GM12878 (cell line): ENCODE measurements around the gene ZKSCAN7.

ENCODE experiments used
- BRCA1 ChIP-seq: IDR thresholded peaks from 2 replicates; pipeline ENCODE4 v1.6.1; 2011; ENCODE audit warnings: low read depth, low read length, improper control_type of control experiment
- FOS ChIP-seq: IDR thresholded peaks from 3 replicates; pipeline ENCODE4 v1.6.1; 2011; ENCODE audit warnings: borderline replicate concordance; ENCODE audit not compliant: insufficient read length; ENCODE audit errors: extremely low read depth
- GABPA ChIP-seq: IDR thresholded peaks from 2 replicates; pipeline ENCODE4 v1.6.1; 2014; ENCODE audit warnings: antibody characterized with exemption, low read depth, mild to moderate bottlenecking, inconsistent platforms
- NR2C2 ChIP-seq: IDR thresholded peaks from 2 replicates; pipeline ENCODE4 v1.6.1; 2011; ENCODE audit warnings: borderline replicate concordance, low read depth; ENCODE audit not compliant: control insufficient read depth, insufficient read length
- POLR2A ChIP-seq: IDR thresholded peaks from 2 replicates; pipeline ENCODE4 v1.6.1; 2011; ENCODE audit warnings: low read depth, mild to moderate bottlenecking, low read length
- SP1 ChIP-seq: IDR thresholded peaks from one replicate; pipeline ENCODE4 v1.6.1; 2011; ENCODE audit warnings: low read depth, low read length
- TF ChIP-seq, protein P1 (sequence below), 3 experiments: IDR thresholded peaks in 2 of 3; conservative IDR thresholded peaks in 1 of 3; 2 replicates each; pipeline ENCODE4 v1.5.1; 2011; ENCODE audit warnings: low read depth in 3 of 3, low read length in 3 of 3, mild to moderate bottlenecking in 3 of 3, control low read depth in 2 of 3, moderate library complexity in 2 of 3, inconsistent platforms in 1 of 3, mixed read lengths in 1 of 3; ENCODE audit not compliant: control insufficient read depth in 2 of 3, insufficient read depth in 1 of 3; ENCODE audit errors: extremely low read depth in 1 of 3
- TF ChIP-seq, protein P2 (sequence below): IDR thresholded peaks from 2 replicates; pipeline ENCODE4 v1.6.1; 2012; ENCODE audit warnings: mild to moderate bottlenecking, low read depth, low read length
- TF ChIP-seq, protein P3 (sequence below): fragments of 450-650 bp; conservative IDR thresholded peaks from 2 replicates; pipeline ENCODE4 v1.6.1; 2017; ENCODE audit warnings: mild to moderate bottlenecking, moderate library complexity

DNA sequence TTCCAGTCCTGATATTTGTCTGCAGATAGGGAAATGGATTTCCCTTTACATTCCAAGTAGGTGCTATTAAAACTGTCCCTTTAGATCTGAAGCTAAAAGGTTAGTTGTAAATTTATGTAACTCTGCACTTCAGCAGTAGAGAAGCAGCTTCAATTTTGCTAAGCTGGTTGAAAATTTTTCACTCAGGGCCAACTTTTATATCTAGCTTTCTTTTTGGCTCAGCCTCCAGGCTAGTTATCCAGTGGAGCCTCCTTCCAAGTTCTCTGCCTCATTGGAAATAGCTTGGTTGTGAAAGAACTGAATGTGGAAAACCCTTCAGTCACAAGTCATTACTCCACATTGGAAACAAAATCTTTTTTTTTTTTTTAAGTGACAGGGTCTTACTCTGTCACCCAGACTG lies 21.6 kb downstream of the ZKSCAN7 start:
- no peak for TF ChIP-seq POLR2A
- no peak for TF ChIP-seq BRCA1
- no peak for TF ChIP-seq FOS
- TF ChIP-seq, protein P1, sequence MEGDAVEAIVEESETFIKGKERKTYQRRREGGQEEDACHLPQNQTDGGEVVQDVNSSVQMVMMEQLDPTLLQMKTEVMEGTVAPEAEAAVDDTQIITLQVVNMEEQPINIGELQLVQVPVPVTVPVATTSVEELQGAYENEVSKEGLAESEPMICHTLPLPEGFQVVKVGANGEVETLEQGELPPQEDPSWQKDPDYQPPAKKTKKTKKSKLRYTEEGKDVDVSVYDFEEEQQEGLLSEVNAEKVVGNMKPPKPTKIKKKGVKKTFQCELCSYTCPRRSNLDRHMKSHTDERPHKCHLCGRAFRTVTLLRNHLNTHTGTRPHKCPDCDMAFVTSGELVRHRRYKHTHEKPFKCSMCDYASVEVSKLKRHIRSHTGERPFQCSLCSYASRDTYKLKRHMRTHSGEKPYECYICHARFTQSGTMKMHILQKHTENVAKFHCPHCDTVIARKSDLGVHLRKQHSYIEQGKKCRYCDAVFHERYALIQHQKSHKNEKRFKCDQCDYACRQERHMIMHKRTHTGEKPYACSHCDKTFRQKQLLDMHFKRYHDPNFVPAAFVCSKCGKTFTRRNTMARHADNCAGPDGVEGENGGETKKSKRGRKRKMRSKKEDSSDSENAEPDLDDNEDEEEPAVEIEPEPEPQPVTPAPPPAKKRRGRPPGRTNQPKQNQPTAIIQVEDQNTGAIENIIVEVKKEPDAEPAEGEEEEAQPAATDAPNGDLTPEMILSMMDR (IDR thresholded peaks at IDR 0.05 in 2 of 3, conservative IDR thresholded peaks at IDR 0.05 in 1 of 3; ENCODE audit: control insufficient read depth in 2 of 3, extremely low read depth in 1 of 3, insufficient read depth in 1 of 3, low read depth in 3 of 3, low read length in 3 of 3): no peak
- no peak for TF ChIP-seq SP1
- TF ChIP-seq NR2C2: no peak
- TF ChIP-seq GABPA: no peak
- TF ChIP-seq, protein P2, sequence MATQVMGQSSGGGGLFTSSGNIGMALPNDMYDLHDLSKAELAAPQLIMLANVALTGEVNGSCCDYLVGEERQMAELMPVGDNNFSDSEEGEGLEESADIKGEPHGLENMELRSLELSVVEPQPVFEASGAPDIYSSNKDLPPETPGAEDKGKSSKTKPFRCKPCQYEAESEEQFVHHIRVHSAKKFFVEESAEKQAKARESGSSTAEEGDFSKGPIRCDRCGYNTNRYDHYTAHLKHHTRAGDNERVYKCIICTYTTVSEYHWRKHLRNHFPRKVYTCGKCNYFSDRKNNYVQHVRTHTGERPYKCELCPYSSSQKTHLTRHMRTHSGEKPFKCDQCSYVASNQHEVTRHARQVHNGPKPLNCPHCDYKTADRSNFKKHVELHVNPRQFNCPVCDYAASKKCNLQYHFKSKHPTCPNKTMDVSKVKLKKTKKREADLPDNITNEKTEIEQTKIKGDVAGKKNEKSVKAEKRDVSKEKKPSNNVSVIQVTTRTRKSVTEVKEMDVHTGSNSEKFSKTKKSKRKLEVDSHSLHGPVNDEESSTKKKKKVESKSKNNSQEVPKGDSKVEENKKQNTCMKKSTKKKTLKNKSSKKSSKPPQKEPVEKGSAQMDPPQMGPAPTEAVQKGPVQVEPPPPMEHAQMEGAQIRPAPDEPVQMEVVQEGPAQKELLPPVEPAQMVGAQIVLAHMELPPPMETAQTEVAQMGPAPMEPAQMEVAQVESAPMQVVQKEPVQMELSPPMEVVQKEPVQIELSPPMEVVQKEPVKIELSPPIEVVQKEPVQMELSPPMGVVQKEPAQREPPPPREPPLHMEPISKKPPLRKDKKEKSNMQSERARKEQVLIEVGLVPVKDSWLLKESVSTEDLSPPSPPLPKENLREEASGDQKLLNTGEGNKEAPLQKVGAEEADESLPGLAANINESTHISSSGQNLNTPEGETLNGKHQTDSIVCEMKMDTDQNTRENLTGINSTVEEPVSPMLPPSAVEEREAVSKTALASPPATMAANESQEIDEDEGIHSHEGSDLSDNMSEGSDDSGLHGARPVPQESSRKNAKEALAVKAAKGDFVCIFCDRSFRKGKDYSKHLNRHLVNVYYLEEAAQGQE: no peak
- TF ChIP-seq, protein P3, sequence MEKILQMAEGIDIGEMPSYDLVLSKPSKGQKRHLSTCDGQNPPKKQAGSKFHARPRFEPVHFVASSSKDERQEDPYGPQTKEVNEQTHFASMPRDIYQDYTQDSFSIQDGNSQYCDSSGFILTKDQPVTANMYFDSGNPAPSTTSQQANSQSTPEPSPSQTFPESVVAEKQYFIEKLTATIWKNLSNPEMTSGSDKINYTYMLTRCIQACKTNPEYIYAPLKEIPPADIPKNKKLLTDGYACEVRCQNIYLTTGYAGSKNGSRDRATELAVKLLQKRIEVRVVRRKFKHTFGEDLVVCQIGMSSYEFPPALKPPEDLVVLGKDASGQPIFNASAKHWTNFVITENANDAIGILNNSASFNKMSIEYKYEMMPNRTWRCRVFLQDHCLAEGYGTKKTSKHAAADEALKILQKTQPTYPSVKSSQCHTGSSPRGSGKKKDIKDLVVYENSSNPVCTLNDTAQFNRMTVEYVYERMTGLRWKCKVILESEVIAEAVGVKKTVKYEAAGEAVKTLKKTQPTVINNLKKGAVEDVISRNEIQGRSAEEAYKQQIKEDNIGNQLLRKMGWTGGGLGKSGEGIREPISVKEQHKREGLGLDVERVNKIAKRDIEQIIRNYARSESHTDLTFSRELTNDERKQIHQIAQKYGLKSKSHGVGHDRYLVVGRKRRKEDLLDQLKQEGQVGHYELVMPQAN: no peak
